ENCODE data around the gene TBPL1.

TBPL1 gene

GRCh38 chr6:133939778-133940667, 13.0 kb upstream of the TBPL1 start:
- H3K36me3 ChIP-seq (ENCODE audit: low read depth): no peaks in the 10 kb centered on the region
- no peak for DNase-seq (ENCODE audit: low spot score)
- H3K27ac ChIP-seq (ENCODE audit: poor library complexity, severe bottlenecking): no peak overlapping the region
- ATAC-seq (ENCODE audit: low read depth): no peak
- no peak overlapping the region for H3K4me3 ChIP-seq (ENCODE audit: severe bottlenecking)
- TF ChIP-seq CTCF (IDR thresholded peaks at IDR 0.05; ENCODE audit: poor library complexity, severe bottlenecking): no peak
- peaks cover 5% of the 10 kb centered on the region for H3K4me1 ChIP-seq (ENCODE audit: insufficient read depth, poor library complexity, severe bottlenecking)
- H3K27me3 ChIP-seq (ENCODE audit: insufficient read depth, poor library complexity, severe bottlenecking): no peaks in the 10 kb centered on the region
- no peaks in the 10 kb centered on the region for H3K9me3 ChIP-seq (ENCODE audit: severe bottlenecking)

GRCh38 chr6:133945158-133945557, 7.9 kb upstream of the TBPL1 start:
- TF ChIP-seq CTCF (IDR thresholded peaks at IDR 0.05; ENCODE audit: poor library complexity, severe bottlenecking): no peak
- Histone ChIP-seq H3K36me3 (ENCODE audit: low read depth) (no peaks in the 10 kb centered on the region), H3K27me3 (ENCODE audit: insufficient read depth, poor library complexity, severe bottlenecking) (no peaks in the 10 kb centered on the region), H3K9me3 (ENCODE audit: severe bottlenecking) (no peaks in the 10 kb centered on the region), H3K4me3 (ENCODE audit: severe bottlenecking) (no peak overlapping the region), H3K27ac (ENCODE audit: poor library complexity, severe bottlenecking) (no peak overlapping the region), H3K4me1 (ENCODE audit: insufficient read depth, poor library complexity, severe bottlenecking) (no peaks in the 10 kb centered on the region)
- DNase-seq (ENCODE audit: low spot score): no peak
- no peak for ATAC-seq (ENCODE audit: low read depth)

GRCh38 chr6:133947302-133947900, 5.6 kb upstream of the TBPL1 start:
- Histone ChIP-seq H3K4me1 (ENCODE audit: insufficient read depth, poor library complexity, severe bottlenecking) (no peaks in the 10 kb centered on the region), H3K9me3 (ENCODE audit: severe bottlenecking) (no peaks in the 10 kb centered on the region), H3K27me3 (ENCODE audit: insufficient read depth, poor library complexity, severe bottlenecking) (no peaks in the 10 kb centered on the region), H3K4me3 (ENCODE audit: severe bottlenecking) (no peak overlapping the region), H3K36me3 (ENCODE audit: low read depth) (no peaks in the 10 kb centered on the region), H3K27ac (ENCODE audit: poor library complexity, severe bottlenecking) (no peak overlapping the region)
- DNase-seq (ENCODE audit: low spot score) (no peak), ATAC-seq (ENCODE audit: low read depth) (no peak)
- TF ChIP-seq CTCF (IDR thresholded peaks at IDR 0.05; ENCODE audit: poor library complexity, severe bottlenecking): no peak

GRCh38 chr6:133948472-133948871, 4.6 kb upstream of the TBPL1 start:
- no peaks in the 10 kb centered on the region for H3K36me3 ChIP-seq (ENCODE audit: low read depth)
- H3K27me3 ChIP-seq (ENCODE audit: insufficient read depth, poor library complexity, severe bottlenecking): no peaks in the 10 kb centered on the region
- no peak overlapping the region for H3K4me3 ChIP-seq (ENCODE audit: severe bottlenecking)
- no peak for DNase-seq (ENCODE audit: low spot score)
- ATAC-seq (ENCODE audit: low read depth): no peak
- no peaks in the 10 kb centered on the region for H3K4me1 ChIP-seq (ENCODE audit: insufficient read depth, poor library complexity, severe bottlenecking)
- H3K27ac ChIP-seq (ENCODE audit: poor library complexity, severe bottlenecking): no peak overlapping the region
- H3K9me3 ChIP-seq (ENCODE audit: severe bottlenecking): no peaks in the 10 kb centered on the region
- no peak for TF ChIP-seq CTCF (IDR thresholded peaks at IDR 0.05; ENCODE audit: poor library complexity, severe bottlenecking)

GRCh38 chr6:133951227-133951626, 1.8 kb upstream of the TBPL1 start:
- peak overlapping the region; percentile 69 for H3K27ac ChIP-seq (ENCODE audit: poor library complexity, severe bottlenecking)
- DNase-seq (ENCODE audit: low spot score) (no peak), ATAC-seq (ENCODE audit: low read depth) (no peak)
- H3K9me3 ChIP-seq (ENCODE audit: severe bottlenecking): no peaks in the 10 kb centered on the region
- peak overlapping the region; percentile 67 for H3K4me3 ChIP-seq (ENCODE audit: severe bottlenecking)
- TF ChIP-seq CTCF (IDR thresholded peaks at IDR 0.05; ENCODE audit: poor library complexity, severe bottlenecking): no peak
- H3K27me3 ChIP-seq (ENCODE audit: insufficient read depth, poor library complexity, severe bottlenecking): no peaks in the 10 kb centered on the region
- peaks cover 14% of the 10 kb centered on the region for H3K4me1 ChIP-seq (ENCODE audit: insufficient read depth, poor library complexity, severe bottlenecking)
- 0 out of 2 replicates have a peak, but pooled peaks cover 4% of the 10 kb centered on the region for H3K36me3 ChIP-seq (ENCODE audit: low read depth)

Measured in RWPE2 (cell line).